Suprapubic skin (tissue), 4 donors: Measurements from ENCODE around the gene LINGO1. TPM values are rescaled to one million over a fixed set of nuclear protein-coding genes. Genes with fewer than 3 reads are reported as not detected.

ENCODE experiments used
- DNase-seq, 2 donors: peaks; one replicate each; pipeline ENCODE4 v3.0.0-alpha.2; 2019; ENCODE audit warnings: low spot score in 2 of 2
- H3K27ac ChIP-seq: fragments of 200-600 bp; sonication (generic); one replicate; pipeline ENCODE4 v1.5.1; 2019
- H3K27me3 ChIP-seq: fragments of 200-600 bp; sonication (generic); one replicate; pipeline ENCODE4 v1.5.1; 2019
- H3K36me3 ChIP-seq: fragments of 200-600 bp; sonication (generic); one replicate; pipeline ENCODE4 v1.5.1; 2019
- H3K4me1 ChIP-seq: fragments of 200-600 bp; sonication (generic); one replicate; pipeline ENCODE4 v1.5.1; 2019
- H3K4me3 ChIP-seq: fragments of 200-600 bp; sonication (generic); one replicate; pipeline ENCODE4 v1.5.1; 2019; ENCODE audit warnings: mild to moderate bottlenecking
- H3K9me3 ChIP-seq: fragments of 200-600 bp; sonication (generic); one replicate; pipeline ENCODE4 v1.5.1; 2019
- EP300 ChIP-seq: sonication (generic); formaldehyde crosslinking; IDR thresholded peaks from one replicate; pipeline ENCODE4 v1.6.1; 2017; ENCODE audit warnings: antibody characterized with exemption
- POLR2A ChIP-seq, 2 donors: fragments of 450-650 bp; IDR thresholded peaks; one replicate each; pipeline ENCODE4 v1.6.1; 2017; ENCODE audit warnings: antibody characterized with exemption in 2 of 2, mild to moderate bottlenecking in 2 of 2, moderate library complexity in 2 of 2
- POLR2AphosphoS5 ChIP-seq, 3 donors: sonication (generic); formaldehyde crosslinking; IDR thresholded peaks; one replicate each; pipeline ENCODE4 v1.6.1; 2017; ENCODE audit warnings: antibody characterized with exemption in 3 of 3
- WGBS: methylation state at CpG from one replicate; pipeline ENCODE4 v1.1.5; 2018; 5-methylcytosine and 5-hydroxymethylcytosine counted together
- total RNA-seq, 4 donors: library from RNA; depleted of rRNA; stranded (reverse); fragments of >200 nt; gene quantifications; one replicate each; pipeline ENCODE4 v1.1.0, GENCODE V29; 2016
- TF ChIP-seq, protein P1 (sequence below), 2 donors: fragments of 200-600 bp in 1 of 2; fragments of 450-650 bp in 1 of 2; sonication (generic) in 1 of 2; IDR thresholded peaks; one replicate each; pipeline ENCODE4 v1.5.1; 2016 to 2019; ENCODE audit warnings: antibody characterized with exemption in 2 of 2, mild to moderate bottlenecking in 1 of 2, moderate library complexity in 1 of 2

Gene LINGO1
- total RNA-seq, 4 donors from 2014 or later, result 2.7 to 12.5 (median 4.9) TPM

DNA sequence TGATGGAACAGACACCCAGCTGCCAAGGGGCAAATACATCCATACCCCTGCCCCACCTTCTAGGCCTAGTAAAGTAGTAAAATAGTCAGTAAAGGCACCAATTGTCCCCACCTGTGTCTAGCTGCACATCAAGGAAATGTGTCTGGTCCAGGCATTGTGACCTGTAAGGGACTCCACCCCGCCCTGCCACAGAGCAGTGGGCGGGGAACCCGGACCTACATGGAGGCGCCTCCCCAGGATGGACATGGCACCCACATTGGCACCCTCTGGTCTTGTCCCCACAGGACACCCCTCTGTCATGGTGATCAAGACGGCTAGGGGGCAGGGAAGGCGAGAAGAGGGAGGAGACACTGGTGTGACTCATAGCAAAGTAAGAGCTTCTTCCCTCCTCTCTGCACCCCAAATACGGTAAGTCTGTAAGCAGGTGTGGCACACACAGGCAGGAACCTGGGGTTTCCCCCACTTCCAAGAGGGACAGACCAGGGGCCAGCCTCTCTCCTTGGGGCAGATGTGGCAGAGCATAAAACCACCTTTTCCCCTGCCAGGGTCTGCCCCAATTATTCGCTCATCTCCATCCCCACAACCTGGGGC is 13.5 kb upstream of the LINGO1 start:
- H3K4me3 ChIP-seq, result no peak overlapping the region
- TF ChIP-seq EP300 (no peak), POLR2A (IDR thresholded peaks at IDR 0.05) (no peak)
- TF ChIP-seq, protein P1, sequence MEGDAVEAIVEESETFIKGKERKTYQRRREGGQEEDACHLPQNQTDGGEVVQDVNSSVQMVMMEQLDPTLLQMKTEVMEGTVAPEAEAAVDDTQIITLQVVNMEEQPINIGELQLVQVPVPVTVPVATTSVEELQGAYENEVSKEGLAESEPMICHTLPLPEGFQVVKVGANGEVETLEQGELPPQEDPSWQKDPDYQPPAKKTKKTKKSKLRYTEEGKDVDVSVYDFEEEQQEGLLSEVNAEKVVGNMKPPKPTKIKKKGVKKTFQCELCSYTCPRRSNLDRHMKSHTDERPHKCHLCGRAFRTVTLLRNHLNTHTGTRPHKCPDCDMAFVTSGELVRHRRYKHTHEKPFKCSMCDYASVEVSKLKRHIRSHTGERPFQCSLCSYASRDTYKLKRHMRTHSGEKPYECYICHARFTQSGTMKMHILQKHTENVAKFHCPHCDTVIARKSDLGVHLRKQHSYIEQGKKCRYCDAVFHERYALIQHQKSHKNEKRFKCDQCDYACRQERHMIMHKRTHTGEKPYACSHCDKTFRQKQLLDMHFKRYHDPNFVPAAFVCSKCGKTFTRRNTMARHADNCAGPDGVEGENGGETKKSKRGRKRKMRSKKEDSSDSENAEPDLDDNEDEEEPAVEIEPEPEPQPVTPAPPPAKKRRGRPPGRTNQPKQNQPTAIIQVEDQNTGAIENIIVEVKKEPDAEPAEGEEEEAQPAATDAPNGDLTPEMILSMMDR (IDR thresholded peaks at IDR 0.05), result no peak
- peaks cover 22% of the 10 kb centered on the region for H3K27me3 ChIP-seq
- DNase-seq, result no peak
- WGBS, result 78% methylated on average over 8 of the region's 8 CpGs
- no peaks in the 10 kb centered on the region for H3K4me1 ChIP-seq
- no peaks in the 10 kb centered on the region for H3K9me3 ChIP-seq
- H3K36me3 ChIP-seq, result no peaks in the 10 kb centered on the region
- H3K27ac ChIP-seq, result no peak overlapping the region

DNA sequence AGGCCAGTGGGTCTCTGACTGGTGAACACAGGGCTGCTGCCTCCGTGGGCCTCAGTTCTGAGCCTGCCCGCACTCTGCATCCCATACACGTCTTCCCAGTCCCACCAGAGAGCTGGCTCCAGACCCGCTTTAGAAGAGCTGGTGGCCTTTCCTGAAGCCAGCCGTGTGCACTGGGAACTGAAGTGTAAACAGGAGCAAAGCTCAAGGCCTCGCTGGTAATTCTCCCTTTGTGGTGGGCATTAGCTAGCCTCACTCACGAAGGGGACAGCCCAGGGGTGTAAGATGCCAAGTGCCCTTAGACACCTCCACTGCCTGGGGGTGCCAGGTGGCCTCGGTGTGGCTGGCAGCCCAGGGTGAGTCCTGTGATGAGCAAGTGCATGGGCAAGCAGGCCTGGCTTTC is 12.9 kb upstream of the LINGO1 start:
- H3K27ac ChIP-seq, result no peak overlapping the region

DNA sequence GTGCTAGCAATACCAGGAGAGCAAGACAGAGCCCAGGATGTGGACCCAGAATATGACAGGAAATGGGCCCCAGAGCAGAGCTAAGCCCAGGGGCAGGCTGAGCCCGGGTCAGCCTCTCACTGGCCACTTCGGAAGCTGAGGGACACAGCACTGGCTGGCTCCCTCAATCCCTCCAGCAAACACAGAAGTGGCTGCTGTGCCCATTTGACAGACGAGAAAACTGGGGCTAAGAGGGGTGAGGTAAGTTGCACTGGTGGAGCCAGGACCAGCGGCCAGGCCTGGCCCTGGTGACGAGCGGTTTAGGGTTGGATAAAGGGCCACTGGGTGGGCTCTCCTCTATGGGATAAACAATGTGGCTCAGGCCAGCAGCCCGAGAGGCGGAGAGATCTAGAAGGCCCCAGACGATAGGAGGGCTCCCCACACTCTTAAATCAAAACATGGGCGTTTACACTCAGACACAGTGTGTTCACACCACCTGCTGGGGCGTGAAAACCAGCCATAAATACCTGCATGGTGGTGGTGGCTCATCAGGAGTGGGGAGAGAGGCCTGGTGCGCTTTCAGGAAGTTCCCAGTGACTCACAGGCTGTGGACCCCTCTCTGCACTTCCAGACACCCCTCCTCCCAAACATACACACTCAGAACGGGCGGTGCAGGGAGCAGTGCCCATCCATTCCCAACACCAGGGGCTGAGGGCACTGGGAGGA is 12.0 kb upstream of the LINGO1 start:
- H3K4me3 ChIP-seq, result no peak overlapping the region
- no peaks in the 10 kb centered on the region for H3K36me3 ChIP-seq
- 91% methylated on average over 12 of the region's 14 CpGs for WGBS
- TF ChIP-seq EP300 (no peak), POLR2A (IDR thresholded peaks at IDR 0.05) (no peak), POLR2AphosphoS5 (IDR thresholded peaks at IDR 0.05) (no peak)
- TF ChIP-seq, protein P1 (IDR thresholded peaks at IDR 0.05), result no peak
- H3K27me3 ChIP-seq, result peaks cover 26% of the 10 kb centered on the region
- no peaks in the 10 kb centered on the region for H3K4me1 ChIP-seq
- no peak overlapping the region for H3K27ac ChIP-seq
- no peak for DNase-seq
- no peaks in the 10 kb centered on the region for H3K9me3 ChIP-seq

More for the DNA sequence above, 12.9 kb upstream of the LINGO1 start:
- no peak for DNase-seq
- TF ChIP-seq EP300 (no peak), POLR2AphosphoS5 (IDR thresholded peaks at IDR 0.05) (no peak), POLR2A (IDR thresholded peaks at IDR 0.05) (no peak)
- TF ChIP-seq, protein P1 (IDR thresholded peaks at IDR 0.05), result no peak
- WGBS, result 86% methylated on average over 5 of the region's 8 CpGs
- no peak overlapping the region for H3K4me3 ChIP-seq
- H3K27me3 ChIP-seq, result peaks cover 26% of the 10 kb centered on the region
- H3K9me3 ChIP-seq, result no peaks in the 10 kb centered on the region
- H3K36me3 ChIP-seq, result no peaks in the 10 kb centered on the region
- H3K4me1 ChIP-seq, result no peaks in the 10 kb centered on the region

DNA sequence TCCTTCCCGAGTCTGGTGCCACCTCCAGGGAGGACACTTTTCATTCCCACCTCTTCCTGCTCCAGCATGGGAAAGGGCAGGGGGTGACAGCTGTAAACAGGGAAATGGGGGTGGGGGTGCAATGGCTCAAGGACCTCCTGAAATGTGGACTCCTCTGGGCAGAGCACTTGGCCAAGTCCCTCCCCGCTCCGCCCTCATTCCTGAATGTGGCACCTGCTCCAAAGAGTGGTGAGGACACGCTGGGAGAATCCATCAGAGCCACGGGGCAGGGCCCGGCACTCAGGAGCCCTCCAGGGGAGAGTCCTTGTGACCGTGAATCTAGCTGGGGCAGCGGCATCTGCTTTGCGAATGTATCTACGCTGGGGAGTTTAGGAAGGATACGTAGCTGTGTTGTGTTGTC is 11.1 kb upstream of the LINGO1 start:
- 60% methylated on average over 1 of the region's 11 CpGs for WGBS

More for the DNA sequence above, 11.1 kb upstream of the LINGO1 start:
- no peaks in the 10 kb centered on the region for H3K36me3 ChIP-seq
- H3K4me1 ChIP-seq, result no peaks in the 10 kb centered on the region
- no peak for TF ChIP-seq EP300
- no peak for TF ChIP-seq POLR2A (IDR thresholded peaks at IDR 0.05)
- TF ChIP-seq, protein P1 (IDR thresholded peaks at IDR 0.05), result no peak
- no peak for TF ChIP-seq POLR2AphosphoS5 (IDR thresholded peaks at IDR 0.05)
- no peak overlapping the region for H3K4me3 ChIP-seq
- DNase-seq, result no peak
- H3K9me3 ChIP-seq, result no peaks in the 10 kb centered on the region
- H3K27me3 ChIP-seq, result peaks cover 26% of the 10 kb centered on the region
- H3K27ac ChIP-seq, result no peak overlapping the region
